ENCODE measurements around the gene TIAM1. TPM values are rescaled to one million over a fixed set of nuclear protein-coding genes. Genes with fewer than 3 reads are reported as not detected.

TIAM1 gene
- total RNA-seq, 1 donor from 2014 or later, result 17.8 TPM

GRCh38 chr21:31087639-31088473, 256.2 kb downstream of the TIAM1 start:
- Histone ChIP-seq H3K36me3 (ENCODE audit: insufficient read depth, low read length) (no peaks in the 10 kb centered on the region), H3K27me3 (ENCODE audit: insufficient read depth, low read length) (peaks cover 2% of the 10 kb centered on the region), H3K4me2 (ENCODE audit: low read length) (no peak overlapping the region), H3K4me1 (ENCODE audit: insufficient read depth, low read length) (no peaks in the 10 kb centered on the region), H3K79me2 (ENCODE audit: insufficient read depth, low read length) (no peaks in the 10 kb centered on the region), H2AFZ (ENCODE audit: low read depth, low read length) (no peak overlapping the region), H3K9ac (ENCODE audit: low read length) (no peak overlapping the region), H3K4me3 (ENCODE audit: insufficient read depth, low read depth, low read length) (no peak overlapping the region), H3K9me3 (ENCODE audit: insufficient read depth, low read depth, low read length) (no peaks in the 10 kb centered on the region), H3K27ac (ENCODE audit: low read depth, low read length) (no peak overlapping the region), H4K20me1 (ENCODE audit: insufficient read depth, low read length) (no peaks in the 10 kb centered on the region)
- Mint-ChIP-seq H3K4me1 (ENCODE audit: low read depth, unreplicated experiment) (no peaks in the 10 kb centered on the region), H3K27ac (ENCODE audit: unreplicated experiment) (no peak overlapping the region), H3K4me3 (ENCODE audit: unreplicated experiment) (no peak overlapping the region), H3K9me3 (ENCODE audit: unreplicated experiment) (no peaks in the 10 kb centered on the region), H3K36me3 (ENCODE audit: low read depth, unreplicated experiment) (no peaks in the 10 kb centered on the region), H3K27me3 (ENCODE audit: low read depth, unreplicated experiment) (no peaks in the 10 kb centered on the region)
- DNase-seq (ENCODE audit: low read depth), result no peak
- FAIRE-seq, result no peak
- TF ChIP-seq EZH2 (IDR thresholded peaks at IDR 0.05; ENCODE audit: insufficient read depth, low read length) (no peak), CTCF (IDR thresholded peaks at IDR 0.05; ENCODE audit: insufficient read depth, low read depth, low read length) (no peak)

- no peaks in the 10 kb centered on the region for H4K20me1 ChIP-seq (ENCODE audit: insufficient read depth, low read length)
- Mint-ChIP-seq H3K27ac (ENCODE audit: unreplicated experiment) (no peak overlapping the region), H3K9me3 (ENCODE audit: unreplicated experiment) (no peaks in the 10 kb centered on the region), H3K27me3 (ENCODE audit: low read depth, unreplicated experiment) (no peaks in the 10 kb centered on the region), H3K4me1 (ENCODE audit: low read depth, unreplicated experiment) (no peaks in the 10 kb centered on the region), H3K4me3 (ENCODE audit: unreplicated experiment) (no peak overlapping the region), H3K36me3 (ENCODE audit: low read depth, unreplicated experiment) (no peaks in the 10 kb centered on the region)
- no peak for FAIRE-seq
- H3K4me1 ChIP-seq (ENCODE audit: insufficient read depth, low read length), result no peaks in the 10 kb centered on the region
- TF ChIP-seq CTCF (IDR thresholded peaks at IDR 0.05; ENCODE audit: insufficient read depth, low read depth, low read length), result no peak
- TF ChIP-seq EZH2 (IDR thresholded peaks at IDR 0.05; ENCODE audit: insufficient read depth, low read length), result no peak
- no peaks in the 10 kb centered on the region for H3K79me2 ChIP-seq (ENCODE audit: insufficient read depth, low read length)
- no peak for DNase-seq (ENCODE audit: low read depth)
- no peaks in the 10 kb centered on the region for H3K36me3 ChIP-seq (ENCODE audit: insufficient read depth, low read length)
- H3K27me3 ChIP-seq (ENCODE audit: insufficient read depth, low read length), result peaks cover 2% of the 10 kb centered on the region
- H3K9ac ChIP-seq (ENCODE audit: low read length), result no peak overlapping the region
- H3K4me2 ChIP-seq (ENCODE audit: low read length), result no peak overlapping the region
- H3K4me3 ChIP-seq (ENCODE audit: insufficient read depth, low read depth, low read length), result no peak overlapping the region
- no peaks in the 10 kb centered on the region for H3K9me3 ChIP-seq (ENCODE audit: insufficient read depth, low read depth, low read length)
- no peak overlapping the region for H2AFZ ChIP-seq (ENCODE audit: low read depth, low read length)
- H3K27ac ChIP-seq (ENCODE audit: low read depth, low read length), result no peak overlapping the region
Observed at GRCh38 chr21:31084689-31085088, 259.4 kb downstream of the TIAM1 start.

- H3K79me2 ChIP-seq (ENCODE audit: insufficient read depth, low read length), result no peaks in the 10 kb centered on the region
- no peaks in the 10 kb centered on the region for H3K4me1 ChIP-seq (ENCODE audit: insufficient read depth, low read length)
- TF ChIP-seq CTCF (IDR thresholded peaks at IDR 0.05; ENCODE audit: insufficient read depth, low read depth, low read length), result no peak
- TF ChIP-seq EZH2 (IDR thresholded peaks at IDR 0.05; ENCODE audit: insufficient read depth, low read length), result no peak
- Mint-ChIP-seq H3K27ac (ENCODE audit: unreplicated experiment) (no peak overlapping the region), H3K27me3 (ENCODE audit: low read depth, unreplicated experiment) (peaks cover 10% of the 10 kb centered on the region), H3K9me3 (ENCODE audit: unreplicated experiment) (peaks cover 3% of the 10 kb centered on the region), H3K4me1 (ENCODE audit: low read depth, unreplicated experiment) (no peaks in the 10 kb centered on the region), H3K4me3 (ENCODE audit: unreplicated experiment) (no peak overlapping the region), H3K36me3 (ENCODE audit: low read depth, unreplicated experiment) (no peaks in the 10 kb centered on the region)
- H3K9me3 ChIP-seq (ENCODE audit: insufficient read depth, low read depth, low read length), result no peaks in the 10 kb centered on the region
- H3K27me3 ChIP-seq (ENCODE audit: insufficient read depth, low read length), result no peaks in the 10 kb centered on the region
- DNase-seq (ENCODE audit: low read depth), result peak; percentile 11
- H3K4me2 ChIP-seq (ENCODE audit: low read length), result no peak overlapping the region
- H3K4me3 ChIP-seq (ENCODE audit: insufficient read depth, low read depth, low read length), result no peak overlapping the region
- no peak overlapping the region for H3K27ac ChIP-seq (ENCODE audit: low read depth, low read length)
- H2AFZ ChIP-seq (ENCODE audit: low read depth, low read length), result no peak overlapping the region
- no peak for FAIRE-seq
- no peaks in the 10 kb centered on the region for H4K20me1 ChIP-seq (ENCODE audit: insufficient read depth, low read length)
- H3K9ac ChIP-seq (ENCODE audit: low read length), result no peak overlapping the region
- H3K36me3 ChIP-seq (ENCODE audit: insufficient read depth, low read length), result no peaks in the 10 kb centered on the region
Observed at GRCh38 chr21:31078796-31079195, 265.3 kb downstream of the TIAM1 start.
